PFSK-1 (cell line): ENCODE measurements around the gene TBXAS1.

Experiments
- FOXP2 ChIP-seq: optimal IDR thresholded peaks from 2 replicates; pipeline ENCODE3; 2011; ENCODE audit warnings: borderline replicate concordance, control low read depth, inconsistent platforms; ENCODE audit not compliant: insufficient read depth; ENCODE audit errors: extremely low read length, extremely low read depth
- POLR2AphosphoS5 ChIP-seq: IDR thresholded peaks from 2 replicates; pipeline ENCODE4 v1.6.1; 2012; ENCODE audit warnings: low read depth, mild to moderate bottlenecking, control low read depth, low read length, moderate library complexity
- REST ChIP-seq, 2 experiments: IDR thresholded peaks; 2 replicates each; pipeline versions ENCODE4 v1.6.1 to v1.8.0; 2011 to 2012; ENCODE audit warnings: low read depth in 2 of 2, low read length in 2 of 2, control low read depth in 1 of 2, inconsistent platforms in 1 of 2, mild to moderate bottlenecking in 1 of 2, moderate library complexity in 1 of 2; ENCODE audit not compliant: insufficient read depth in 1 of 2
- SIN3A ChIP-seq: IDR thresholded peaks from 2 replicates; pipeline ENCODE4 v1.6.1; 2012; ENCODE audit warnings: mild to moderate bottlenecking, low read length, moderate library complexity, borderline replicate concordance; ENCODE audit not compliant: insufficient read depth
- TAF1 ChIP-seq: IDR thresholded peaks from 2 replicates; pipeline ENCODE4 v1.6.1; 2012; ENCODE audit warnings: low read length, control low read depth, borderline replicate concordance; ENCODE audit not compliant: insufficient read depth

TBXAS1 gene

GRCh38 chr7:140024585-140024984, 195.5 kb downstream of the TBXAS1 start:
- no peak for TF ChIP-seq SIN3A
- TF ChIP-seq TAF1, result no peak
- no peak for TF ChIP-seq POLR2AphosphoS5
- TF ChIP-seq FOXP2, result no peak
- TF ChIP-seq REST (IDR thresholded peaks at IDR 0.05; ENCODE audit: insufficient read depth in 1 of 2, low read depth in 2 of 2, low read length in 2 of 2), result no peak

DNA sequence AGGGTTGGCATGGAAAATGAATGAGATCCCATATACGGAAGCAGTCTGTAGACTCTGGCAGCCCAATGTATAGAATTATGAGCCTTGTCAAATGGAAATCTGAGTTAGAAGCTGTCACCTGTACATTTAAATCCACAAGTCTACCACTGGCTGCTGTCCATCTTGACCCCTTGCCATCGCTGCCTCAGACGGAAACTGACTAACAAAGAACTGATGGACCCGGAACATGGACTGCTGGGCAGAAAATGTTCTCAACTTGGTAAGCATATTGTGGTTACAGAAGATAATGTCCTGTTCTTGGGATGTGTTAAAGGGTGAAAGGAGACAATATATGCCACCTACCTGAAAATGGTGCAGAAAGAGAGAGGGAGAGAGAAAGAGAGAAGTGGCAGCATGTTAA, 196.2 kb downstream of the TBXAS1 start:
- TF ChIP-seq TAF1 (no peak), SIN3A (no peak), FOXP2 (no peak), POLR2AphosphoS5 (no peak), REST (IDR thresholded peaks at IDR 0.05; ENCODE audit: insufficient read depth in 1 of 2, low read depth in 2 of 2, low read length in 2 of 2) (no peak)

- TF ChIP-seq POLR2AphosphoS5 (no peak), TAF1 (no peak), SIN3A (no peak), REST (IDR thresholded peaks at IDR 0.05; ENCODE audit: insufficient read depth in 1 of 2, low read depth in 2 of 2, low read length in 2 of 2) (no peak), FOXP2 (no peak)
These were observed 196.9 kb downstream of the TBXAS1 start for GRCh38 chr7:140025814-140026433.

GRCh38 chr7:140026935-140027334, 197.9 kb downstream of the TBXAS1 start:
- TF ChIP-seq POLR2AphosphoS5 (no peak), REST (IDR thresholded peaks at IDR 0.05; ENCODE audit: insufficient read depth in 1 of 2, low read depth in 2 of 2, low read length in 2 of 2) (no peak), TAF1 (no peak), FOXP2 (no peak), SIN3A (no peak)

DNA sequence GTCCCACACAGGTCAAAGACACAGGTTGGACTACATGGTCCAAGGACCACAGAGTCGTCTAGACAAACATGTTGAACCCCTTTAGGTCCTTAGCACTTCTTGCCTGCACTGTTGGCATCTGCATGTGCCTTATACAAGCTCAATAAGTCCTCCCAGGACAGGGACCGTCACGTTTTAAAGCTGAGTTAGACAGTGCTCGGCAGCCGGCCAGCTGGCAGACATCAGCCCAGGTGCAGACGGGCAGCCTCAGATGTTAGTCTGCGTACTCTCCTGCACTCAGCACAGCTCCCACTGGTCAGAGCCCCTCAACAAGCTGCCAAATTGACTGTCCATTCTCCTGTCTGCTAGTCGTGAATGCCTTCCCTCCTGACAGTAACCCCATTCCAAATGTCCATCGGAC, 198.8 kb downstream of the TBXAS1 start:
- no peak for TF ChIP-seq SIN3A
- TF ChIP-seq FOXP2, result no peak
- no peak for TF ChIP-seq TAF1
- no peak for TF ChIP-seq REST (IDR thresholded peaks at IDR 0.05; ENCODE audit: insufficient read depth in 1 of 2, low read depth in 2 of 2, low read length in 2 of 2)
- TF ChIP-seq POLR2AphosphoS5, result no peak
